ENCODE measurements around the gene ARSB. TPM values are rescaled to one million over a fixed set of nuclear protein-coding genes. Genes with fewer than 3 reads are reported as not detected.

ARSB gene
- total RNA-seq, 6 donors from 2014 or later = 9.8 to 24.1 (median 18.7) TPM

- no peak overlapping the region for H3K27ac ChIP-seq
- H3K4me3 ChIP-seq = no peak overlapping the region
- no peaks in the 10 kb centered on the region for H3K36me3 ChIP-seq
- DNase-seq (no peak), ATAC-seq (ENCODE audit: low FRiP score in 2 of 2) (peak in 1 of 2 donors; percentile 54)
- no peaks in the 10 kb centered on the region for H3K9me3 ChIP-seq
- WGBS, 2 donors = 62 to 75% methylated on average over 2 of the region's 2 CpGs
- no peaks in the 10 kb centered on the region for H3K27me3 ChIP-seq
- H3K4me1 ChIP-seq = no peaks in the 10 kb centered on the region
- TF ChIP-seq POLR2AphosphoS5 (IDR thresholded peaks at IDR 0.05) = no peak
- no peak for TF ChIP-seq EP300 (IDR thresholded peaks at IDR 0.05)
- no peak for TF ChIP-seq POLR2A (IDR thresholded peaks at IDR 0.05)
- no peak for TF ChIP-seq CTCF (IDR thresholded peaks at IDR 0.05)
Observed at GRCh38 chr5:78824831-78825281, 160.3 kb downstream of the ARSB start.

GRCh38 chr5:78823196-78823595 lies 161.9 kb downstream of the ARSB start:
- Histone ChIP-seq H3K4me1 (no peaks in the 10 kb centered on the region), H3K27me3 (no peaks in the 10 kb centered on the region), H3K27ac (no peak overlapping the region), H3K9me3 (no peaks in the 10 kb centered on the region), H3K4me3 (no peak overlapping the region), H3K36me3 (no peaks in the 10 kb centered on the region)
- WGBS, 2 donors = 96 to 100% methylated on average over 1 of the region's 1 CpG
- ATAC-seq (ENCODE audit: low FRiP score in 2 of 2) = no peak
- no peak for TF ChIP-seq CTCF (IDR thresholded peaks at IDR 0.05)
- TF ChIP-seq EP300 (IDR thresholded peaks at IDR 0.05) = no peak
- no peak for TF ChIP-seq POLR2A (IDR thresholded peaks at IDR 0.05)
- no peak for TF ChIP-seq POLR2AphosphoS5 (IDR thresholded peaks at IDR 0.05)
- DNase-seq = no peak

GRCh38 chr5:78821536-78822021 lies 163.5 kb downstream of the ARSB start:
- TF ChIP-seq EP300 (IDR thresholded peaks at IDR 0.05) (no peak), POLR2A (IDR thresholded peaks at IDR 0.05) (no peak), CTCF (IDR thresholded peaks at IDR 0.05) (no peak), POLR2AphosphoS5 (IDR thresholded peaks at IDR 0.05) (no peak)
- no peak overlapping the region for H3K27ac ChIP-seq
- WGBS, 2 donors = 82 to 92% methylated on average over 2 of the region's 2 CpGs
- no peaks in the 10 kb centered on the region for H3K4me1 ChIP-seq
- no peak overlapping the region for H3K4me3 ChIP-seq
- no peak for DNase-seq
- ATAC-seq (ENCODE audit: low FRiP score in 2 of 2) = no peak
- H3K36me3 ChIP-seq = no peaks in the 10 kb centered on the region
- H3K9me3 ChIP-seq = no peaks in the 10 kb centered on the region
- no peaks in the 10 kb centered on the region for H3K27me3 ChIP-seq

- H3K4me1 ChIP-seq = no peaks in the 10 kb centered on the region
- no peak for DNase-seq
- H3K9me3 ChIP-seq = no peaks in the 10 kb centered on the region
- ATAC-seq (ENCODE audit: low FRiP score in 2 of 2) = no peak
- H3K27ac ChIP-seq = no peak overlapping the region
- 75 to 95% methylated on average over 1 of the region's 1 CpG for WGBS, 2 donors
- H3K36me3 ChIP-seq = no peaks in the 10 kb centered on the region
- no peak overlapping the region for H3K4me3 ChIP-seq
- no peak for TF ChIP-seq EP300 (IDR thresholded peaks at IDR 0.05)
- no peaks in the 10 kb centered on the region for H3K27me3 ChIP-seq
Observed at GRCh38 chr5:78819707-78820106, 165.4 kb downstream of the ARSB start.

- H3K4me3 ChIP-seq = no peak overlapping the region
- no peaks in the 10 kb centered on the region for H3K27me3 ChIP-seq
- no peaks in the 10 kb centered on the region for H3K9me3 ChIP-seq
- H3K36me3 ChIP-seq = no peaks in the 10 kb centered on the region
- no peak for DNase-seq
- H3K4me1 ChIP-seq = no peaks in the 10 kb centered on the region
- TF ChIP-seq CTCF (IDR thresholded peaks at IDR 0.05) (no peak), POLR2A (IDR thresholded peaks at IDR 0.05) (no peak), POLR2AphosphoS5 (IDR thresholded peaks at IDR 0.05) (no peak)
- ATAC-seq (ENCODE audit: low FRiP score in 2 of 2) = no peak
- no peak overlapping the region for H3K27ac ChIP-seq
- WGBS, 2 donors = 82 to 83% methylated on average over 3 of the region's 3 CpGs
Observed at GRCh38 chr5:78819166-78819565, 165.9 kb downstream of the ARSB start.

Data from upper lobe of left lung (tissue), 6 donors.